Measurements from ENCODE around the gene SHANK2.

Gene SHANK2

GRCh38 chr11:71221821-71222220, 30.6 kb downstream of the SHANK2 start:
- Histone ChIP-seq H3K4me2 (ENCODE audit: low read length) (no peak overlapping the region), H3K4me1 (ENCODE audit: insufficient read depth, low read length, severe bottlenecking) (no peaks in the 10 kb centered on the region), H2AFZ (ENCODE audit: low read length) (no peak overlapping the region), H3K79me2 (ENCODE audit: insufficient read depth, low read length) (no peaks in the 10 kb centered on the region), H3K4me3 (ENCODE audit: low read depth, low read length, poor library complexity, severe bottlenecking) (no peak overlapping the region), H3K27ac (ENCODE audit: low read depth, low read length, poor library complexity, severe bottlenecking) (no peak overlapping the region), H3K9me2 (ENCODE audit: low read depth, low read length) (no peaks in the 10 kb centered on the region), H3K9me3 (ENCODE audit: low read length) (no peaks in the 10 kb centered on the region), H3F3A (ENCODE audit: insufficient read depth, low read length) (no peaks in the 10 kb centered on the region), H4K20me1 (ENCODE audit: insufficient read depth, low read length) (no peaks in the 10 kb centered on the region), H3K36me3 (ENCODE audit: insufficient read depth, low read length) (no peaks in the 10 kb centered on the region), H3K9ac (ENCODE audit: low read length) (no peak overlapping the region), H3K27me3 (ENCODE audit: insufficient read depth, low read length) (no peaks in the 10 kb centered on the region)
- TF ChIP-seq CTCF (IDR thresholded peaks at IDR 0.05; ENCODE audit: low read length): no peak

- Histone ChIP-seq H3F3A (ENCODE audit: insufficient read depth, low read length) (no peaks in the 10 kb centered on the region), H3K9me3 (ENCODE audit: low read length) (no peaks in the 10 kb centered on the region), H3K27me3 (ENCODE audit: insufficient read depth, low read length) (no peaks in the 10 kb centered on the region), H3K9me2 (ENCODE audit: low read depth, low read length) (no peaks in the 10 kb centered on the region), H3K79me2 (ENCODE audit: insufficient read depth, low read length) (no peaks in the 10 kb centered on the region), H4K20me1 (ENCODE audit: insufficient read depth, low read length) (no peaks in the 10 kb centered on the region), H3K36me3 (ENCODE audit: insufficient read depth, low read length) (no peaks in the 10 kb centered on the region), H3K27ac (ENCODE audit: low read depth, low read length, poor library complexity, severe bottlenecking) (no peak overlapping the region), H2AFZ (ENCODE audit: low read length) (no peak overlapping the region), H3K4me3 (ENCODE audit: low read depth, low read length, poor library complexity, severe bottlenecking) (no peak overlapping the region), H3K9ac (ENCODE audit: low read length) (no peak overlapping the region), H3K4me2 (ENCODE audit: low read length) (no peak overlapping the region), H3K4me1 (ENCODE audit: insufficient read depth, low read length, severe bottlenecking) (no peaks in the 10 kb centered on the region)
- no peak for TF ChIP-seq CTCF (IDR thresholded peaks at IDR 0.05; ENCODE audit: low read length)
- TF ChIP-seq EZH2 (IDR thresholded peaks at IDR 0.05; ENCODE audit: borderline replicate concordance, low read length): no peak
Measured at GRCh38 chr11:71221201-71221600, 31.2 kb downstream of the SHANK2 start.

- TF ChIP-seq EZH2 (IDR thresholded peaks at IDR 0.05; ENCODE audit: borderline replicate concordance, low read length) (no peak), CTCF (IDR thresholded peaks at IDR 0.05; ENCODE audit: low read length) (no peak)
- H3K9me2 ChIP-seq (ENCODE audit: low read depth, low read length): no peaks in the 10 kb centered on the region
- H3K9ac ChIP-seq (ENCODE audit: low read length): no peak overlapping the region
- H3F3A ChIP-seq (ENCODE audit: insufficient read depth, low read length): no peaks in the 10 kb centered on the region
- H3K36me3 ChIP-seq (ENCODE audit: insufficient read depth, low read length): no peaks in the 10 kb centered on the region
- H3K27me3 ChIP-seq (ENCODE audit: insufficient read depth, low read length): no peaks in the 10 kb centered on the region
- no peaks in the 10 kb centered on the region for H3K79me2 ChIP-seq (ENCODE audit: insufficient read depth, low read length)
- H4K20me1 ChIP-seq (ENCODE audit: insufficient read depth, low read length): no peaks in the 10 kb centered on the region
- H3K4me1 ChIP-seq (ENCODE audit: insufficient read depth, low read length, severe bottlenecking): no peaks in the 10 kb centered on the region
- H3K4me3 ChIP-seq (ENCODE audit: low read depth, low read length, poor library complexity, severe bottlenecking): no peak overlapping the region
- no peak overlapping the region for H3K27ac ChIP-seq (ENCODE audit: low read depth, low read length, poor library complexity, severe bottlenecking)
- no peak overlapping the region for H2AFZ ChIP-seq (ENCODE audit: low read length)
- no peaks in the 10 kb centered on the region for H3K9me3 ChIP-seq (ENCODE audit: low read length)
- no peak overlapping the region for H3K4me2 ChIP-seq (ENCODE audit: low read length)
Measured at GRCh38 chr11:71218789-71219499, 33.4 kb downstream of the SHANK2 start.

All from OCI-LY1 (cell line).